ENCODE data around the gene SORCS2. TPM values are rescaled to one million over a fixed set of nuclear protein-coding genes. Genes with fewer than 3 reads are reported as not detected.
A peak's percentile ranks its signal among the peaks of the same experiment; 100 is the strongest.
"Not testable (repeated sequence)": the region's sequence is repeated elsewhere in the genome, so short reads cannot be mapped to it uniquely, and the experiment has no call there.

SORCS2 gene
- total RNA-seq, 1 donor from 2014 or later, result 7.2 TPM

- DNase-seq (peak; percentile 47), ATAC-seq (no peak)
- Histone ChIP-seq H3K27ac (no peak overlapping the region), H3K4me3 (no peak overlapping the region), H3K4me1 (no peaks in the 10 kb centered on the region), H3K9me3 (no peaks in the 10 kb centered on the region), H3K36me3 (no peaks in the 10 kb centered on the region), H3K27me3 (no peaks in the 10 kb centered on the region)
- TF ChIP-seq CTCF (IDR thresholded peaks at IDR 0.05), result no peak
- intact Hi-C loops (cut with DNase I), result no loop called here
These were observed 31.3 kb upstream of the SORCS2 start for GRCh38 chr4:7160951-7161440.

- peak; percentile 44 for ATAC-seq
- peak; percentile 52 for DNase-seq
- intact Hi-C loops (cut with DNase I), result no loop called here
- Histone ChIP-seq H3K36me3 (no peaks in the 10 kb centered on the region), H3K4me3 (no peak overlapping the region), H3K4me1 (no peaks in the 10 kb centered on the region), H3K27ac (no peak overlapping the region), H3K9me3 (no peaks in the 10 kb centered on the region), H3K27me3 (no peaks in the 10 kb centered on the region)
- TF ChIP-seq CTCF (IDR thresholded peaks at IDR 0.05), result no peak
These were observed 30.6 kb upstream of the SORCS2 start for GRCh38 chr4:7161721-7162214.

- H3K9me3 ChIP-seq; H3K27me3 ChIP-seq; H3K27ac ChIP-seq; H3K4me1 ChIP-seq; H3K36me3 ChIP-seq; intact Hi-C loops (cut with DNase I); ATAC-seq; H3K4me3 ChIP-seq: not testable (repeated sequence)
- peak; percentile 39 for DNase-seq
These were observed 27.1 kb upstream of the SORCS2 start for GRCh38 chr4:7165056-7165873.

- Histone ChIP-seq H3K9me3 (no peaks in the 10 kb centered on the region), H3K4me1 (no peaks in the 10 kb centered on the region), H3K4me3 (no peak overlapping the region), H3K36me3 (no peaks in the 10 kb centered on the region), H3K27ac (no peak overlapping the region), H3K27me3 (no peaks in the 10 kb centered on the region)
- intact Hi-C loops (cut with DNase I), result no loop called here
- DNase-seq (peak; percentile 51), ATAC-seq (no peak)
- TF ChIP-seq CTCF (IDR thresholded peaks at IDR 0.05), result no peak
These were observed 26.5 kb upstream of the SORCS2 start for GRCh38 chr4:7165874-7166201.

- peak; percentile 8 for DNase-seq
- H3K4me3 ChIP-seq, result no peak overlapping the region
- H3K4me1 ChIP-seq, result no peaks in the 10 kb centered on the region
- no peaks in the 10 kb centered on the region for H3K9me3 ChIP-seq
- no peak for TF ChIP-seq CTCF (IDR thresholded peaks at IDR 0.05)
- H3K36me3 ChIP-seq, result no peaks in the 10 kb centered on the region
- ATAC-seq, result no peak
- intact Hi-C loops (cut with DNase I), result no loop called here
- no peaks in the 10 kb centered on the region for H3K27me3 ChIP-seq
- no peak overlapping the region for H3K27ac ChIP-seq
These were observed 26.1 kb upstream of the SORCS2 start for GRCh38 chr4:7166237-7166636.

- no peaks in the 10 kb centered on the region for H3K9me3 ChIP-seq
- no peak overlapping the region for H3K4me3 ChIP-seq
- no peak overlapping the region for H3K27ac ChIP-seq
- H3K4me1 ChIP-seq, result no peaks in the 10 kb centered on the region
- DNase-seq, result peak; percentile 51
- intact Hi-C loops (cut with DNase I), result no loop called here
- no peaks in the 10 kb centered on the region for H3K27me3 ChIP-seq
- no peaks in the 10 kb centered on the region for H3K36me3 ChIP-seq
- peak; percentile 30 for ATAC-seq
- TF ChIP-seq CTCF (IDR thresholded peaks at IDR 0.05), result no peak
These were observed 25.2 kb upstream of the SORCS2 start for GRCh38 chr4:7166981-7167700.
